Spinal cord (tissue), 4 donors: Measurements from ENCODE around the gene SLC1A4. TPM values are rescaled to one million over a fixed set of nuclear protein-coding genes. Genes with fewer than 3 reads are reported as not detected.

Source experiments
- polyA plus RNA-seq, 2 donors: library from polyadenylated mRNA; unstranded; fragments of 120-200 nt; gene quantifications; one replicate each; pipeline ENCODE4 v1.2.1, GENCODE V29; 2013; ENCODE audit not compliant: insufficient read length in 2 of 2
- small RNA-seq: library from RNA; depleted of rRNA; stranded (forward); fragments of <200 nt; gene quantifications from one replicate; pipeline ENCODE3, GENCODE V24; 2014; ENCODE audit warnings: low replicate concordance
- total RNA-seq, 2 donors: library from RNA; depleted of rRNA in 1 of 2; stranded (reverse); fragments of 120-200 nt in 1 of 2; fragments of >200 nt in 1 of 2; gene quantifications; one replicate each; pipeline versions ENCODE4 v1.2.3 to v1.2.4, GENCODE V29; 2013 to 2014

SLC1A4 gene
- total and polyA plus RNA-seq, 4 donors, result 35.3 to 92.7 (median 65.4) TPM

Small RNA genes lying within 50 kb of the gene (small RNA-seq; reads per million reads assigned to genes)
- gene RNU6-548P, result not detected

Other genes starting within 250 kb of the SLC1A4 start
- gene CEP68, start 67.0 kb downstream of the SLC1A4 start, total RNA-seq, result 10 to 100 TPM; 31.9 to 39.2 TPM
- 10 to 100 TPM; 30.0 to 35.3 TPM for gene CEP68, start 67.0 kb downstream of the SLC1A4 start, polyA plus RNA-seq
- 100 to 1,000 TPM in 1 of 2 donors, 10 to 100 TPM in 1; 96.1 to 116 TPM for gene RAB1A, start 140.7 kb downstream of the SLC1A4 start, total RNA-seq
- gene RAB1A, start 140.7 kb downstream of the SLC1A4 start, polyA plus RNA-seq, result 100 to 1,000 TPM; 254 to 284 TPM
- gene ACTR2, start 238.4 kb downstream of the SLC1A4 start, total RNA-seq, result 100 to 1,000 TPM in 1 of 2 donors, 10 to 100 TPM in 1; 62.3 to 174 TPM
- gene ACTR2, start 238.4 kb downstream of the SLC1A4 start, polyA plus RNA-seq, result 100 to 1,000 TPM; 134 to 189 TPM